H9 (cell line): Measurements from ENCODE around the gene ZMIZ1. TPM values are rescaled to one million over a fixed set of nuclear protein-coding genes. Genes with fewer than 3 reads are reported as not detected.

Source experiments
- DNase-seq: peaks from one replicate; pipeline ENCODE4 v3.0.0-alpha.2; 2017
- H2AFZ ChIP-seq: one replicate; pipeline ENCODE4 v1.6.1; 2013; ENCODE audit warnings: mild to moderate bottlenecking, low read length, control low read depth, moderate library complexity
- H2AK5ac ChIP-seq: 2 replicates; pipeline ENCODE4 v1.6.1; 2013; ENCODE audit warnings: low read length, control low read depth, mixed read lengths; ENCODE audit not compliant: insufficient read length
- H2BK120ac ChIP-seq: one replicate; pipeline ENCODE4 v1.6.1; 2013; ENCODE audit warnings: low read depth, mild to moderate bottlenecking, low read length, control low read depth, inconsistent platforms; ENCODE audit not compliant: poor library complexity, severe bottlenecking
- H2BK12ac ChIP-seq: 2 replicates; pipeline ENCODE4 v1.6.1; 2013; ENCODE audit warnings: low read length, control low read depth, mixed read lengths, low read depth; ENCODE audit not compliant: insufficient read length
- H2BK15ac ChIP-seq: 2 replicates; pipeline ENCODE4 v1.6.1; 2013; ENCODE audit warnings: low read depth, low read length, control low read depth
- H2BK20ac ChIP-seq: one replicate; pipeline ENCODE4 v1.6.1; 2013; ENCODE audit warnings: low read depth, mild to moderate bottlenecking, low read length, control low read depth, inconsistent platforms; ENCODE audit not compliant: poor library complexity, severe bottlenecking
- H2BK5ac ChIP-seq: 2 replicates; pipeline ENCODE4 v1.6.1; 2013; ENCODE audit warnings: low read length, control low read depth, mixed read lengths; ENCODE audit not compliant: insufficient read length
- H3K14ac ChIP-seq: 2 replicates; pipeline ENCODE4 v1.6.1; 2013; ENCODE audit warnings: low read length, control low read depth; ENCODE audit not compliant: insufficient read depth
- H3K18ac ChIP-seq: 2 replicates; pipeline ENCODE4 v1.6.1; 2013; ENCODE audit warnings: low read depth, mild to moderate bottlenecking, mixed read lengths, low read length, control low read depth; ENCODE audit not compliant: insufficient read length
- H3K23ac ChIP-seq: 2 replicates; pipeline ENCODE4 v1.6.1; 2013; ENCODE audit warnings: low read length, control low read depth, mixed read lengths, low read depth; ENCODE audit not compliant: insufficient read length
- H3K23me2 ChIP-seq: 2 replicates; pipeline ENCODE4 v1.6.1; 2013; ENCODE audit warnings: low read depth, mild to moderate bottlenecking, mixed read lengths, low read length, control low read depth; ENCODE audit not compliant: insufficient read length, poor library complexity, severe bottlenecking
- H3K27ac ChIP-seq: 2 replicates; pipeline ENCODE4 v1.5.1; 2013; ENCODE audit warnings: low read length, control low read depth, mixed read lengths, low read depth; ENCODE audit not compliant: insufficient read length
- H3K27me3 ChIP-seq: 2 replicates; pipeline ENCODE4 v1.6.1; 2013; ENCODE audit warnings: low read length, control low read depth, inconsistent platforms; ENCODE audit not compliant: insufficient read depth
- H3K4ac ChIP-seq: 2 replicates; pipeline ENCODE4 v1.6.1; 2013; ENCODE audit warnings: low read depth, mild to moderate bottlenecking, control low read depth, inconsistent platforms, low read length, moderate library complexity
- H3K4me1 ChIP-seq: 2 replicates; pipeline ENCODE4 v1.6.1; 2013; ENCODE audit warnings: low read length, control low read depth, inconsistent platforms; ENCODE audit not compliant: insufficient read depth
- H3K4me2 ChIP-seq: 2 replicates; pipeline ENCODE4 v1.6.1; 2013; ENCODE audit warnings: low read length, control low read depth, mixed read lengths; ENCODE audit not compliant: insufficient read length, insufficient read depth
- H3K56ac ChIP-seq: 2 replicates; pipeline ENCODE4 v1.6.1; 2013; ENCODE audit warnings: low read depth, mild to moderate bottlenecking, mixed read lengths, low read length, control low read depth; ENCODE audit not compliant: insufficient read length
- H3K79me1 ChIP-seq: 2 replicates; pipeline ENCODE4 v1.6.1; 2013; ENCODE audit warnings: low read depth, mild to moderate bottlenecking, moderate library complexity, low read length, control low read depth, inconsistent platforms; ENCODE audit not compliant: insufficient read depth, poor library complexity, severe bottlenecking
- H3K79me2 ChIP-seq: 2 replicates; pipeline ENCODE4 v1.6.1; 2013; ENCODE audit warnings: low read length, control low read depth, inconsistent platforms; ENCODE audit not compliant: insufficient read depth
- H3K9ac ChIP-seq: 2 replicates; pipeline ENCODE4 v1.6.1; 2013; ENCODE audit warnings: low read length, control low read depth, mixed read lengths; ENCODE audit not compliant: insufficient read length; ENCODE audit errors: extremely low read depth
- H3K9me3 ChIP-seq: one replicate; pipeline ENCODE4 v1.6.1; 2013; ENCODE audit warnings: low read depth, low read length, inconsistent platforms; ENCODE audit not compliant: control insufficient read depth
- H3T11ph ChIP-seq: one replicate; pipeline ENCODE4 v1.6.1; 2013; ENCODE audit warnings: mild to moderate bottlenecking, low read length, control low read depth, inconsistent platforms
- H4K20me1 ChIP-seq: one replicate; pipeline ENCODE4 v1.6.1; 2013; ENCODE audit not compliant: control insufficient read depth, insufficient read length, insufficient read depth
- H4K5ac ChIP-seq: 2 replicates; pipeline ENCODE4 v1.6.1; 2013; ENCODE audit warnings: low read depth, mild to moderate bottlenecking, mixed read lengths, low read length, control low read depth; ENCODE audit not compliant: insufficient read length
- H4K8ac ChIP-seq: replicated peaks from 2 replicates; pipeline ENCODE4 v1.6.1; 2013; ENCODE audit warnings: low read length, control low read depth, mixed read lengths, low read depth; ENCODE audit not compliant: insufficient read length
- H4K91ac ChIP-seq: 2 replicates; pipeline ENCODE4 v1.6.1; 2013; ENCODE audit warnings: low read depth, mild to moderate bottlenecking, moderate library complexity, mixed read lengths, low read length, control low read depth; ENCODE audit not compliant: insufficient read length
- H3K27ac Mint-ChIP-seq, 3 experiments: 2 replicates in 2 of 3; 3 replicates in 1 of 3; pipeline ENCODE4 v1.8.0; 2020 to 2021; ENCODE audit warnings: mixed read lengths in 3 of 3, mild to moderate bottlenecking in 1 of 3, moderate library complexity in 1 of 3
- H3K27me3 Mint-ChIP-seq: 2 replicates; pipeline ENCODE4 v1.8.0; 2021; ENCODE audit warnings: low read depth, mild to moderate bottlenecking, moderate library complexity, mixed read lengths
- H3K36me3 Mint-ChIP-seq, 3 experiments: 2 replicates in 2 of 3; 3 replicates in 1 of 3; pipeline ENCODE4 v1.8.0; 2020 to 2021; ENCODE audit warnings: low read depth in 3 of 3, mixed read lengths in 3 of 3; ENCODE audit not compliant: insufficient read depth in 1 of 3
- H3K4me1 Mint-ChIP-seq, 2 experiments: 2 replicates each; pipeline ENCODE4 v1.8.0; 2020; ENCODE audit warnings: mixed read lengths in 2 of 2
- H3K4me3 Mint-ChIP-seq, 2 experiments: 2 replicates in 1 of 2; 3 replicates in 1 of 2; pipeline ENCODE4 v1.8.0; 2020 to 2021; ENCODE audit warnings: mild to moderate bottlenecking in 2 of 2, mixed read lengths in 2 of 2, moderate library complexity in 1 of 2
- H3K9me3 Mint-ChIP-seq, 2 experiments: 2 replicates in 1 of 2; 3 replicates in 1 of 2; pipeline ENCODE4 v1.8.0; 2020; ENCODE audit warnings: mild to moderate bottlenecking in 2 of 2, mixed read lengths in 2 of 2, moderate library complexity in 1 of 2
- CTCF ChIP-seq: fragments of 200-600 bp; sonication (generic); conservative IDR thresholded peaks from 3 replicates; pipeline ENCODE4 v1.8.0; 2021; ENCODE audit warnings: antibody characterized with exemption, mild to moderate bottlenecking
- WGBS: extraction: QIAGEN DNeasy Blood & Tissue Kit; methylation state at CpG from one replicate; pipeline ENCODE4 v1.1.7; 2013; ENCODE audit warnings: missing lambda C conversion rate, low lambda C conversion rate, mixed read lengths; ENCODE audit not compliant: insufficient read length; ENCODE audit errors: extremely low coverage; 5-methylcytosine and 5-hydroxymethylcytosine counted together
- total RNA-seq: library from RNA; stranded (reverse); gene quantifications from 2 replicates; pipeline ENCODE4 v1.2.1, GENCODE V29; 2021

The ZMIZ1 gene
- total RNA-seq, 1 experiment from 2014 or later, result 36.9 TPM

DNA sequence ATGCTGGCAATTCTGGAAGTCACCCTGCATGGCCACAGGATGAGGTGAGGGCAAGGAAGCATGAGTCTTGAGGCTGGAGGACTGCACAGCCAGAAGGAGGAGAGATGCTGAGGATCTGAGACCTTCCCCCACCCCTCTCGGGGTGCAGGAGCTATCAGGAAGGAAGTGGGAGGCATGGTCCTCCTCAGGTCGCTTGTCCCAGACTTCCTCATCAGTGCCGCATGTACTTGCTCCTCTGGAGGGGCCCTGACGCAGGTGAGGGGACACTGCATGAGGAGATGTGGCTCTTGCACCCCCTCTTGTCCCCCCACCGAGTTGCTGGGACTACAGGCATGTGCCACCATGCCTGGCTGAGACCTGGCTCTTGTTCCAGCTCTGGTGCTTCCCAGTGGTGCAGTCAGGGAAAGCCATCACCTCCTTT lies 5.7 kb upstream of the ZMIZ1 start:
- H3K36me3 Mint-ChIP-seq, result no peaks in the 10 kb centered on the region
- Histone ChIP-seq H3K56ac (no peak overlapping the region), H4K20me1 (no peaks in the 10 kb centered on the region), H3K9me3 (no peaks in the 10 kb centered on the region), H3K79me2 (no peaks in the 10 kb centered on the region), H3K4me1 (peaks cover 7% of the 10 kb centered on the region; the same call in 1 of the 2 replicates), H3K23ac (no peak overlapping the region), H3K18ac (no peak overlapping the region), H4K8ac (no peak overlapping the region), H2BK120ac (no peak overlapping the region), H3K4ac (no peak overlapping the region), H3K23me2 (peaks cover 12% of the 10 kb centered on the region), H4K5ac (no peak overlapping the region), H3K27ac (no peak overlapping the region), H2BK12ac (no peak overlapping the region), H2BK5ac (no peak overlapping the region), H3K27me3 (no peaks in the 10 kb centered on the region; the same call in 1 of the 2 replicates), H3K14ac (no peak overlapping the region), H3T11ph (no peak overlapping the region), H2BK20ac (no peak overlapping the region), H3K4me2 (no peak overlapping the region), H3K79me1 (no peaks in the 10 kb centered on the region), H2AK5ac (no peak overlapping the region), H2BK15ac (no peak overlapping the region), H2AFZ (no peak overlapping the region), H4K91ac (no peak overlapping the region), H3K9ac (no peak overlapping the region)
- H3K4me3 Mint-ChIP-seq, result no peak overlapping the region
- H3K9me3 Mint-ChIP-seq, result no peaks in the 10 kb centered on the region; a peak in 1 of 5 replicates
- H3K4me1 Mint-ChIP-seq, result peaks cover 14 to 30% of the 10 kb centered on the region in 2 experiments
- WGBS, result no CpG with 5 or more reads among the region's 5 CpGs
- peaks cover 52% of the 10 kb centered on the region for H3K27me3 Mint-ChIP-seq
- DNase-seq, result no peak
- no peak for TF ChIP-seq CTCF
- no peak overlapping the region for H3K27ac Mint-ChIP-seq
